Loucy (cell line): ENCODE measurements around the gene TGIF2.

Experiments
- H2AFZ ChIP-seq: fragments of 200-600 bp; sonication (generic); 2 replicates; pipeline ENCODE4 v1.6.0; 2016; ENCODE audit warnings: antibody characterized with exemption, mild to moderate bottlenecking, low read length, moderate library complexity
- H3F3A ChIP-seq: fragments of 200-600 bp; 2 replicates; pipeline ENCODE4 v1.6.0; 2016; ENCODE audit warnings: antibody characterized with exemption, low read depth, mild to moderate bottlenecking
- H3K27me3 ChIP-seq: fragments of 200-600 bp; sonication (generic); 2 replicates; pipeline ENCODE4 v1.6.1; 2014; ENCODE audit warnings: low read length, mild to moderate bottlenecking; ENCODE audit not compliant: insufficient read depth, poor library complexity, severe bottlenecking
- H3K36me3 ChIP-seq: fragments of 200-600 bp; sonication (generic); 2 replicates; pipeline ENCODE4 v1.6.1; 2016; ENCODE audit warnings: low read length; ENCODE audit not compliant: insufficient read depth
- H3K4me1 ChIP-seq: fragments of 200-600 bp; sonication (generic); 2 replicates; pipeline ENCODE4 v1.5.1; 2014; ENCODE audit warnings: low read length, mild to moderate bottlenecking; ENCODE audit not compliant: insufficient read depth, poor library complexity, severe bottlenecking
- H3K4me2 ChIP-seq: fragments of 200-600 bp; sonication (generic); 2 replicates; pipeline ENCODE4 v1.6.0; 2014; ENCODE audit warnings: antibody characterized with exemption, low read length, low read depth, mild to moderate bottlenecking; ENCODE audit not compliant: poor library complexity, severe bottlenecking
- H3K4me3 ChIP-seq: fragments of 200-600 bp; sonication (generic); 2 replicates; pipeline ENCODE4 v1.5.1; 2014; ENCODE audit warnings: low read length, mild to moderate bottlenecking, mixed read lengths; ENCODE audit not compliant: poor library complexity, severe bottlenecking
- H3K79me2 ChIP-seq: fragments of 200-600 bp; sonication (generic); 2 replicates; pipeline ENCODE4 v1.6.1; 2014; ENCODE audit warnings: low read length; ENCODE audit not compliant: insufficient read depth
- H3K9ac ChIP-seq: fragments of 200-600 bp; sonication (generic); 2 replicates; pipeline ENCODE4 v1.6.0; 2014; ENCODE audit warnings: mild to moderate bottlenecking, low read depth, low read length, moderate library complexity; ENCODE audit not compliant: poor library complexity, severe bottlenecking
- H3K9me2 ChIP-seq: fragments of 200-600 bp; sonication (generic); replicated peaks from 2 replicates; pipeline ENCODE4 v1.6.1; 2016; ENCODE audit warnings: low read depth, low read length, mixed read lengths
- H3K9me3 ChIP-seq: fragments of 200-600 bp; sonication (generic); 2 replicates; pipeline ENCODE4 v1.6.1; 2014; ENCODE audit warnings: mild to moderate bottlenecking, antibody characterized with exemption, low read length, low read depth; ENCODE audit not compliant: insufficient read depth
- H4K20me1 ChIP-seq: fragments of 200-600 bp; sonication (generic); 2 replicates; pipeline ENCODE4 v1.6.0; 2014; ENCODE audit warnings: antibody characterized with exemption, low read length, mild to moderate bottlenecking; ENCODE audit not compliant: insufficient read depth, poor library complexity, severe bottlenecking
- CTCF ChIP-seq: fragments of 200-600 bp; sonication (generic); conservative IDR thresholded peaks from 2 replicates; pipeline ENCODE4 v1.5.1; 2014; ENCODE audit warnings: mild to moderate bottlenecking, antibody characterized with exemption, low read length
- EZH2phosphoT487 ChIP-seq: fragments of 200-600 bp; IDR thresholded peaks from 2 replicates; pipeline ENCODE4 v1.6.1; 2018; ENCODE audit warnings: antibody characterized with exemption, mild to moderate bottlenecking, moderate library complexity, borderline replicate concordance

The TGIF2 gene

GRCh38 chr20:36532388-36532787, 41.0 kb upstream of the TGIF2 start:
- no peak for TF ChIP-seq CTCF
- TF ChIP-seq EZH2phosphoT487: no peak
- H3K27me3 ChIP-seq: no peaks in the 10 kb centered on the region
- peaks cover 3% of the 10 kb centered on the region; the same call in 1 of the 2 replicates for H3K36me3 ChIP-seq
- H3K9ac ChIP-seq: no peak overlapping the region
- no peaks in the 10 kb centered on the region for H3K9me2 ChIP-seq
- H3K9me3 ChIP-seq: no peaks in the 10 kb centered on the region
- no peaks in the 10 kb centered on the region for H3K79me2 ChIP-seq
- H3K4me1 ChIP-seq: no peaks in the 10 kb centered on the region
- H3K4me2 ChIP-seq: no peak overlapping the region
- no peaks in the 10 kb centered on the region for H4K20me1 ChIP-seq
- H3K4me3 ChIP-seq: no peak overlapping the region
- no peak overlapping the region for H2AFZ ChIP-seq
- H3F3A ChIP-seq: no peaks in the 10 kb centered on the region

- no peak overlapping the region for H3K9ac ChIP-seq
- no peaks in the 10 kb centered on the region for H3K9me2 ChIP-seq
- no peak overlapping the region for H2AFZ ChIP-seq
- no peaks in the 10 kb centered on the region for H3K4me1 ChIP-seq
- H3K4me3 ChIP-seq: no peak overlapping the region
- no peaks in the 10 kb centered on the region; the same call in 1 of the 2 replicates for H3K36me3 ChIP-seq
- H3K9me3 ChIP-seq: no peaks in the 10 kb centered on the region
- no peak for TF ChIP-seq EZH2phosphoT487
- no peak for TF ChIP-seq CTCF
- no peaks in the 10 kb centered on the region for H3F3A ChIP-seq
- H3K27me3 ChIP-seq: no peaks in the 10 kb centered on the region
- H4K20me1 ChIP-seq: no peaks in the 10 kb centered on the region
- H3K4me2 ChIP-seq: no peak overlapping the region
- no peaks in the 10 kb centered on the region for H3K79me2 ChIP-seq
Observed at GRCh38 chr20:36532822-36533221, 40.6 kb upstream of the TGIF2 start.

- TF ChIP-seq EZH2phosphoT487 (no peak), CTCF (no peak)
- Histone ChIP-seq H3K27me3 (no peaks in the 10 kb centered on the region), H3K9ac (no peak overlapping the region), H3K9me3 (no peaks in the 10 kb centered on the region), H3F3A (no peaks in the 10 kb centered on the region), H3K79me2 (no peaks in the 10 kb centered on the region), H3K4me3 (no peak overlapping the region), H3K9me2 (no peaks in the 10 kb centered on the region), H3K4me2 (no peak overlapping the region), H4K20me1 (no peaks in the 10 kb centered on the region), H2AFZ (no peak overlapping the region), H3K4me1 (no peaks in the 10 kb centered on the region), H3K36me3 (no peaks in the 10 kb centered on the region)
Observed at GRCh38 chr20:36538026-36538722, 35.2 kb upstream of the TGIF2 start.
